Measurements from ENCODE around the gene SFI1.
A peak's percentile ranks its signal among the peaks of the same experiment; 100 is the strongest.

Gene SFI1

GRCh38 chr22:31616315-31616980 lies 120.1 kb downstream of the SFI1 start:
- no peak for DNase-seq (ENCODE audit: low spot score)

GRCh38 chr22:31618057-31618456 lies 121.7 kb downstream of the SFI1 start:
- DNase-seq (ENCODE audit: low spot score), result no peak

GRCh38 chr22:31618471-31619176 lies 122.3 kb downstream of the SFI1 start:
- DNase-seq (ENCODE audit: low spot score), result no peak

- DNase-seq (ENCODE audit: low spot score), result no peak
Measured at GRCh38 chr22:31619611-31620300, 123.4 kb downstream of the SFI1 start.

GRCh38 chr22:31620756-31621480 lies 124.6 kb downstream of the SFI1 start:
- no peak for DNase-seq (ENCODE audit: low spot score)

- no peak for DNase-seq (ENCODE audit: low spot score)
Measured at GRCh38 chr22:31621507-31622124, 125.3 kb downstream of the SFI1 start.

- no peak for DNase-seq (ENCODE audit: low spot score)
Measured at GRCh38 chr22:31622980-31623379, 126.6 kb downstream of the SFI1 start.

- DNase-seq (ENCODE audit: low spot score), result no peak
Measured at GRCh38 chr22:31623592-31624304, 127.4 kb downstream of the SFI1 start.

GRCh38 chr22:31625257-31625640 lies 128.9 kb downstream of the SFI1 start:
- no peak for DNase-seq (ENCODE audit: low spot score)

GRCh38 chr22:31625661-31626426 lies 129.5 kb downstream of the SFI1 start:
- DNase-seq (ENCODE audit: low spot score), result no peak

- no peak for DNase-seq (ENCODE audit: low spot score)
Measured at GRCh38 chr22:31626427-31627150, 130.3 kb downstream of the SFI1 start.

GRCh38 chr22:31627223-31627731 lies 130.9 kb downstream of the SFI1 start:
- no peak for DNase-seq (ENCODE audit: low spot score)

- DNase-seq (ENCODE audit: low spot score), result no peak
Measured at GRCh38 chr22:31628362-31628761, 132.0 kb downstream of the SFI1 start.

- no peak for DNase-seq (ENCODE audit: low spot score)
Measured at GRCh38 chr22:31628969-31629708, 132.8 kb downstream of the SFI1 start.

GRCh38 chr22:31629741-31630184 lies 133.4 kb downstream of the SFI1 start:
- DNase-seq (ENCODE audit: low spot score), result no peak

- peak; percentile 89 for DNase-seq (ENCODE audit: low spot score)
Measured at GRCh38 chr22:31630331-31631329, 134.3 kb downstream of the SFI1 start.

- no peak for DNase-seq (ENCODE audit: low spot score)
Measured at GRCh38 chr22:31631436-31631835, 135.1 kb downstream of the SFI1 start.

Measured in kidney tubule cell (primary cell).